Neural crest cell (in vitro differentiated cells): ENCODE measurements around the gene GPR158. TPM values are rescaled to one million over a fixed set of nuclear protein-coding genes. Genes with fewer than 3 reads are reported as not detected.

ENCODE experiments used
- DNase-seq: peaks from one replicate; pipeline ENCODE4 v3.0.0; 2021; ENCODE audit warnings: low read depth, mixed read lengths, low spot score
- H3K27ac Mint-ChIP-seq: one replicate; pipeline ENCODE4 v1.8.0; 2021; ENCODE audit warnings: mild to moderate bottlenecking, mixed read lengths; ENCODE audit not compliant: unreplicated experiment
- H3K27me3 Mint-ChIP-seq: 2 replicates; pipeline ENCODE4 v1.8.0; 2021; ENCODE audit warnings: low read depth, mild to moderate bottlenecking, mixed read lengths
- H3K36me3 Mint-ChIP-seq: 2 replicates; pipeline ENCODE4 v1.8.0; 2021; ENCODE audit warnings: low read depth, mild to moderate bottlenecking, mixed read lengths
- H3K4me1 Mint-ChIP-seq: 2 replicates; pipeline ENCODE4 v1.8.0; 2021; ENCODE audit warnings: mixed read lengths
- H3K4me3 Mint-ChIP-seq: one replicate; pipeline ENCODE4 v1.8.0; 2021; ENCODE audit warnings: mild to moderate bottlenecking, mixed read lengths
- H3K9me3 Mint-ChIP-seq: 2 replicates; pipeline ENCODE4 v1.8.0; 2021; ENCODE audit warnings: mixed read lengths
- CTCF ChIP-seq: fragments of 200-600 bp; sonication (generic); conservative IDR thresholded peaks from 2 replicates; pipeline ENCODE4 v1.5.0; 2021; ENCODE audit warnings: antibody characterized with exemption, mild to moderate bottlenecking
- total RNA-seq: library from RNA; stranded (reverse); gene quantifications from 2 replicates; pipeline ENCODE4 v1.2.1, GENCODE V29; 2021

GPR158 gene
- total RNA-seq, 1 donor from 2014 or later = 0.26 TPM

DNA sequence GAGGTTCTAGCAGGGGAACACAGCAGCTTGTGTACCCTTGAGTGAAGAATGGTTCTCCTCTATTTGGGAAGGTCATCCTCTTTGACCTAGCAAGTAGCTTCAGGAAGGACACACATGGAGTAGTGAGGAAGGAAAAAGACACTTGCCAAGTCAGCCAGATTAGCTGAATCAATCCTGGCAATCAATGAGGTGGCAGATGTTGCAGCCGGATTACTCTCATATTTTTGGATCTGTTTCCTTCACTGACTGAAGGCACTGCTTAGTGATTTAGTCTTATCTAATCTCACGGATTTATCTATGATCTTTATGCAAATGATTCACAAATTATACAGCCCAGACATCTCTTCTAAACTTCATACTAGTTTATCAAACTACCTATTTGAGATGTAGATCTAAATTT, 218.8 kb downstream of the GPR158 start:
- DNase-seq = no peak
- H3K36me3 Mint-ChIP-seq = no peaks in the 10 kb centered on the region
- no peaks in the 10 kb centered on the region for H3K4me1 Mint-ChIP-seq
- no peaks in the 10 kb centered on the region for H3K27me3 Mint-ChIP-seq
- TF ChIP-seq CTCF = no peak
- peaks cover 9% of the 10 kb centered on the region for H3K9me3 Mint-ChIP-seq
- H3K27ac Mint-ChIP-seq = no peak overlapping the region
- no peak overlapping the region for H3K4me3 Mint-ChIP-seq

DNA sequence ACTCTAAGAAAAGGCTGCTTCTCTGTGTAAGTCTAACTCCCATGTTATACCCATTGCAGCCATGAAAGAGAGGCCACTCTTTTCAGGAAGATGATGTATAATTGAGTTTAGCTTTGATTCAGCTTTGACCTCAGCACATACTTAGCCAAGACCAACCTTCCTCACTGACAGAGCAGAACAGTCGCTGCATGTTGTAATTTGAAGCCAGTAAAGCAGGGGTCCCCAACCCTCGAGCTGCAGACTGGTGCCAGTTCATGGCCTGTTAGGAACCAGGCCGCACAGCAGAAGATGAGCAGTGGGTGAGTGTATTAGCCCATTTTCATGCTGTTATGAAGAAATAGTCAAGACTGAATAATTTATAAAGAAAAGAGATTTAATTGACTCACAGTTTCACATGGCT, 223.9 kb downstream of the GPR158 start:
- Mint-ChIP-seq H3K36me3 (no peaks in the 10 kb centered on the region), H3K27ac (no peak overlapping the region), H3K4me3 (no peak overlapping the region), H3K4me1 (no peaks in the 10 kb centered on the region), H3K27me3 (no peaks in the 10 kb centered on the region), H3K9me3 (no peaks in the 10 kb centered on the region)
- TF ChIP-seq CTCF = no peak
- no peak for DNase-seq

- no peak for TF ChIP-seq CTCF
- no peak overlapping the region for H3K27ac Mint-ChIP-seq
- no peaks in the 10 kb centered on the region for H3K36me3 Mint-ChIP-seq
- H3K4me3 Mint-ChIP-seq = no peak overlapping the region
- H3K27me3 Mint-ChIP-seq = no peaks in the 10 kb centered on the region
- no peaks in the 10 kb centered on the region for H3K4me1 Mint-ChIP-seq
- no peak for DNase-seq
- H3K9me3 Mint-ChIP-seq = no peaks in the 10 kb centered on the region
These were observed 231.1 kb downstream of the GPR158 start for GRCh38 chr10:25405871-25406270.

- Mint-ChIP-seq H3K4me3 (no peak overlapping the region), H3K9me3 (peaks cover 5% of the 10 kb centered on the region)
These were observed 242.8 kb downstream of the GPR158 start for GRCh38 chr10:25417611-25418010.

DNA sequence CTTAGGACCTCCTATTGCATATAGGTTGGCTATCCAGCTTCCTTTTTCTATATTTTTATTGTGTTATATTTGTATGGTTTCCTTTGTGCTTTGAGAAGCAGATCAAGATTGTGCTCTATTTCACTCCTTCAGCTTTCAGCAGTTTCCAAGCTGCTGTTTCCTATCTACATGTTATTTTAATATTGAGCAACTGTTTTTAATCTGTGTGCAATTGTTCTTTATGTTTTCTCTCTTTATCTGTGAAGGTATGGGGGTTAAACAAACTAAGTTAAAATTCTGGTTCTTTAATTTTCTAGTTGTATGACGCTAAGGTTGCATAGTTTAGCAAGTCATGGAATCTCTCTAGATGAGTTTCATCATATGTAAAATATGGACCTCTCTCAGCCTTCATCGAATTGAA, 251.0 kb downstream of the GPR158 start:
- Mint-ChIP-seq H3K27ac (no peak overlapping the region), H3K4me1 (no peaks in the 10 kb centered on the region), H3K9me3 (peaks cover 4% of the 10 kb centered on the region), H3K4me3 (no peak overlapping the region), H3K27me3 (no peaks in the 10 kb centered on the region), H3K36me3 (peaks cover 4% of the 10 kb centered on the region)
- TF ChIP-seq CTCF = no peak
- DNase-seq = no peak

More at GRCh38 chr10:25417611-25418010, 242.8 kb downstream of the GPR158 start:
- Mint-ChIP-seq H3K4me1 (no peaks in the 10 kb centered on the region), H3K36me3 (peaks cover 3% of the 10 kb centered on the region), H3K27me3 (no peaks in the 10 kb centered on the region), H3K27ac (no peak overlapping the region)
- no peak for TF ChIP-seq CTCF
- no peak for DNase-seq

- DNase-seq = no peak
- H3K4me3 Mint-ChIP-seq = no peak overlapping the region
- no peaks in the 10 kb centered on the region for H3K4me1 Mint-ChIP-seq
- no peak overlapping the region for H3K27ac Mint-ChIP-seq
- no peaks in the 10 kb centered on the region for H3K27me3 Mint-ChIP-seq
- no peak for TF ChIP-seq CTCF
- H3K36me3 Mint-ChIP-seq = no peaks in the 10 kb centered on the region
- H3K9me3 Mint-ChIP-seq = no peaks in the 10 kb centered on the region
These were observed 261.6 kb downstream of the GPR158 start for GRCh38 chr10:25436431-25436830.
